Measurements from ENCODE around the gene PRKCA. TPM values are rescaled to one million over a fixed set of nuclear protein-coding genes. Genes with fewer than 3 reads are reported as not detected.

Gene PRKCA
- total RNA-seq, 1 experiment from 2014 or later = 29.5 TPM

DNA sequence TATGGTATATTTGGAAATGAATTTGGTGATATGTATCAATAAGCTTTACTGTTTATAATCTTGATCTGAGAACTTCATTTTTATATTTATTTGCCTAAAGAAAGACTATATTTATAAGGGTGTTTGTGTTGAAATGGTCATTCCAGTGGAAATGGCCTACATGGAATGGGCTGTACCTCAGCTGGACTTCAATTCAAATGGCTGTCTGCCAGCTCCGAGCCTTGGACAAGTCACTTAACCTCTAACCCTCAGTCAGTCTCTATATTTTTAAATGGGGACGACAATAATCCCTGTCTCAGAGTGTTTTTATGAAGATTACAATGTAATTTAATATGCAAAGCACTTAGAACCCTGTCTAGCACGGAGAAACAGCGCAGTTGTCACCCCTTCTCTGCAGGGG is 271.7 kb downstream of the PRKCA start:
- Mint-ChIP-seq H3K27me3 (ENCODE audit: low read depth) (no peaks in the 10 kb centered on the region), H3K27ac (no peak overlapping the region), H3K4me1 (peaks cover 29% of the 10 kb centered on the region), H3K9me3 (peaks cover 8% of the 10 kb centered on the region; the same call in 1 of the 2 replicates), H3K4me3 (no peak overlapping the region), H3K36me3 (peaks cover 6% of the 10 kb centered on the region; the same call in 1 of the 2 replicates)
- ATAC-seq (no peak), DNase-seq (ENCODE audit: low spot score) (no peak)
- ChIA-PET CTCF (interaction anchor here (1.6 kb wide), 1 partner anchor 9 kb away, joined by 3 read pairs; no protein-coding TSS in a partner anchor), POLR2A (no interaction called here)
- TF ChIP-seq, protein P1, sequence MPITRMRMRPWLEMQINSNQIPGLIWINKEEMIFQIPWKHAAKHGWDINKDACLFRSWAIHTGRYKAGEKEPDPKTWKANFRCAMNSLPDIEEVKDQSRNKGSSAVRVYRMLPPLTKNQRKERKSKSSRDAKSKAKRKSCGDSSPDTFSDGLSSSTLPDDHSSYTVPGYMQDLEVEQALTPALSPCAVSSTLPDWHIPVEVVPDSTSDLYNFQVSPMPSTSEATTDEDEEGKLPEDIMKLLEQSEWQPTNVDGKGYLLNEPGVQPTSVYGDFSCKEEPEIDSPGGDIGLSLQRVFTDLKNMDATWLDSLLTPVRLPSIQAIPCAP (CRISPR knock-in tag; IDR thresholded peaks at IDR 0.05) = no peak
- TF ChIP-seq ZNF263 (CRISPR knock-in tag; IDR thresholded peaks at IDR 0.05; ENCODE audit: low read depth) (no peak), ETV6 (CRISPR knock-in tag; IDR thresholded peaks at IDR 0.05) (no peak), ARID4B (CRISPR knock-in tag; IDR thresholded peaks at IDR 0.05; ENCODE audit: borderline replicate concordance) (no peak), ZNF396 (CRISPR knock-in tag; IDR thresholded peaks at IDR 0.05; ENCODE audit: borderline replicate concordance) (no peak), CREB1 (CRISPR knock-in tag; IDR thresholded peaks at IDR 0.05) (no peak), MYBL2 (CRISPR knock-in tag; IDR thresholded peaks at IDR 0.05) (no peak), ZNF232 (CRISPR knock-in tag; IDR thresholded peaks at IDR 0.05) (no peak), ZBTB43 (CRISPR knock-in tag; IDR thresholded peaks at IDR 0.05) (no peak)
- TF ChIP-seq, protein P2, sequence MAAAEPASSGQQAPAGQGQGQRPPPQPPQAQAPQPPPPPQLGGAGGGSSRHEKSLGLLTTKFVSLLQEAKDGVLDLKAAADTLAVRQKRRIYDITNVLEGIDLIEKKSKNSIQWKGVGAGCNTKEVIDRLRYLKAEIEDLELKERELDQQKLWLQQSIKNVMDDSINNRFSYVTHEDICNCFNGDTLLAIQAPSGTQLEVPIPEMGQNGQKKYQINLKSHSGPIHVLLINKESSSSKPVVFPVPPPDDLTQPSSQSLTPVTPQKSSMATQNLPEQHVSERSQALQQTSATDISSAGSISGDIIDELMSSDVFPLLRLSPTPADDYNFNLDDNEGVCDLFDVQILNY (CRISPR knock-in tag; IDR thresholded peaks at IDR 0.05) = no peak

DNA sequence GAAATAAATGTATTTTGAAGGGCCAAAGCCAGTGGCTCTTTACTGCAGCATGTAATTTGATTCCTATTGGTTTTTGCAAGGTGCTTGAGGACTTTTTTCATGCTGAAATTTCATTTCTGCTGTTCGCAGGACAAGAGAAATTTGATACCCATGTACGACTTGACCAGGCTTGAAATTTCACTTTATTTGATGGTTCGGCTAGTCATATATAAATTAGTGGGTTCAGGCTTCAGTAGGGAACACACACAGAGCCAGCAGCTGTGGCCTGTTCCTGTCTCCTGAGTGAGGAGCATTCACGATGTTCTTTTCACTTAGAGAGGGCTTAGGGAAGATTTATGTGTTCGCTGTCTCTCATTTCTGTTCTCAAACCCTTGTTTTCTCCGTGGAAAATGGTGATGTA is 274.1 kb downstream of the PRKCA start:
- DNase-seq (ENCODE audit: low spot score) = no peak
- ATAC-seq = no peak
- Mint-ChIP-seq H3K4me3 (no peak overlapping the region), H3K4me1 (peaks cover 46% of the 10 kb centered on the region), H3K36me3 (no peaks in the 10 kb centered on the region), H3K27ac (no peak overlapping the region), H3K9me3 (no peaks in the 10 kb centered on the region), H3K27me3 (ENCODE audit: low read depth) (no peaks in the 10 kb centered on the region)
- POLR2A ChIA-PET = no interaction called here
- CTCF ChIA-PET = interaction anchor here (0.7 kb wide), 1 partner anchor 10 kb away, joined by 3 read pairs; no protein-coding TSS in a partner anchor
- TF ChIP-seq ETV6 (CRISPR knock-in tag; IDR thresholded peaks at IDR 0.05) = no peak
- no peak for TF ChIP-seq TCF7 (CRISPR knock-in tag; IDR thresholded peaks at IDR 0.05; ENCODE audit: low read depth)

DNA sequence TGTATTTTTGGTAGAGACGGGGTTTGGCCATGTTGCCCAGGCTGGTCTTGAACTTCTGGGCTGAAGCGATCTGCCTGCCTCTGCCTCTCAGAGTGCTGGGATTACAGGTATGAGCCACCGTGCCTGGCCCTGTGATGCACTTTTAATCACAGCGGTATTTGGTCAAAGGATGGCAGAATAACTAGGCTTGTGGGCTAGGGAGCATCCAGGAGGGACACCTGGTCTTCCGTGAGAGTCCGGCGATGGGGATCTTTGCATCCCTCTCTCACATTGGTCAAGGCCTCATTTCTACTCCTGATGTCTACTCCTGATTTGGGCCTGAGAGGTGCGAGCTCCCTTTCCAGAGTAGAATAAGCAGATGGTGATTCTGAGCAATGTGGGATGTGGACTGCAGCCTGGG is 274.6 kb downstream of the PRKCA start:
- ChIA-PET POLR2A (no interaction called here), CTCF (interaction anchor here (1.4 to 1.7 kb wide), 3 partner anchors 10 to 267 kb away, joined by 5 to 8 read pairs (median 7); no protein-coding TSS in a partner anchor)
- Mint-ChIP-seq H3K27ac (no peak overlapping the region), H3K27me3 (ENCODE audit: low read depth) (no peaks in the 10 kb centered on the region), H3K36me3 (no peaks in the 10 kb centered on the region; the same call in 1 of the 2 replicates), H3K4me3 (no peak overlapping the region), H3K9me3 (peaks cover 4% of the 10 kb centered on the region), H3K4me1 (peaks cover 46% of the 10 kb centered on the region)
- no peak for ATAC-seq
- no peak for DNase-seq (ENCODE audit: low spot score)
- TF ChIP-seq, protein P3, sequence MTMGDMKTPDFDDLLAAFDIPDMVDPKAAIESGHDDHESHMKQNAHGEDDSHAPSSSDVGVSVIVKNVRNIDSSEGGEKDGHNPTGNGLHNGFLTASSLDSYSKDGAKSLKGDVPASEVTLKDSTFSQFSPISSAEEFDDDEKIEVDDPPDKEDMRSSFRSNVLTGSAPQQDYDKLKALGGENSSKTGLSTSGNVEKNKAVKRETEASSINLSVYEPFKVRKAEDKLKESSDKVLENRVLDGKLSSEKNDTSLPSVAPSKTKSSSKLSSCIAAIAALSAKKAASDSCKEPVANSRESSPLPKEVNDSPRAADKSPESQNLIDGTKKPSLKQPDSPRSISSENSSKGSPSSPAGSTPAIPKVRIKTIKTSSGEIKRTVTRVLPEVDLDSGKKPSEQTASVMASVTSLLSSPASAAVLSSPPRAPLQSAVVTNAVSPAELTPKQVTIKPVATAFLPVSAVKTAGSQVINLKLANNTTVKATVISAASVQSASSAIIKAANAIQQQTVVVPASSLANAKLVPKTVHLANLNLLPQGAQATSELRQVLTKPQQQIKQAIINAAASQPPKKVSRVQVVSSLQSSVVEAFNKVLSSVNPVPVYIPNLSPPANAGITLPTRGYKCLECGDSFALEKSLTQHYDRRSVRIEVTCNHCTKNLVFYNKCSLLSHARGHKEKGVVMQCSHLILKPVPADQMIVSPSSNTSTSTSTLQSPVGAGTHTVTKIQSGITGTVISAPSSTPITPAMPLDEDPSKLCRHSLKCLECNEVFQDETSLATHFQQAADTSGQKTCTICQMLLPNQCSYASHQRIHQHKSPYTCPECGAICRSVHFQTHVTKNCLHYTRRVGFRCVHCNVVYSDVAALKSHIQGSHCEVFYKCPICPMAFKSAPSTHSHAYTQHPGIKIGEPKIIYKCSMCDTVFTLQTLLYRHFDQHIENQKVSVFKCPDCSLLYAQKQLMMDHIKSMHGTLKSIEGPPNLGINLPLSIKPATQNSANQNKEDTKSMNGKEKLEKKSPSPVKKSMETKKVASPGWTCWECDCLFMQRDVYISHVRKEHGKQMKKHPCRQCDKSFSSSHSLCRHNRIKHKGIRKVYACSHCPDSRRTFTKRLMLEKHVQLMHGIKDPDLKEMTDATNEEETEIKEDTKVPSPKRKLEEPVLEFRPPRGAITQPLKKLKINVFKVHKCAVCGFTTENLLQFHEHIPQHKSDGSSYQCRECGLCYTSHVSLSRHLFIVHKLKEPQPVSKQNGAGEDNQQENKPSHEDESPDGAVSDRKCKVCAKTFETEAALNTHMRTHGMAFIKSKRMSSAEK (CRISPR knock-in tag; IDR thresholded peaks at IDR 0.05; ENCODE audit: borderline replicate concordance) = no peak
- TF ChIP-seq KAT7 (CRISPR knock-in tag; IDR thresholded peaks at IDR 0.05; ENCODE audit: borderline replicate concordance) (no peak), HMGA2 (CRISPR knock-in tag; IDR thresholded peaks at IDR 0.05) (no peak), ZNF219 (CRISPR knock-in tag; IDR thresholded peaks at IDR 0.05; ENCODE audit: borderline replicate concordance) (no peak), FOXJ3 (CRISPR knock-in tag; IDR thresholded peaks at IDR 0.05; ENCODE audit: borderline replicate concordance) (no peak), MLX (CRISPR knock-in tag; IDR thresholded peaks at IDR 0.05) (no peak), FOXK1 (CRISPR knock-in tag; IDR thresholded peaks at IDR 0.05) (no peak), TCF7 (CRISPR knock-in tag; IDR thresholded peaks at IDR 0.05; ENCODE audit: low read depth) (no peak), ELF4 (CRISPR knock-in tag; IDR thresholded peaks at IDR 0.05; ENCODE audit: low read depth) (no peak)

Data from WTC11 (cell line).